ENCODE results near the gene P3H1.
A peak's percentile ranks its signal among the peaks of the same experiment; 100 is the strongest.
"Not testable (repeated sequence)": the region's sequence is repeated elsewhere in the genome, so short reads cannot be mapped to it uniquely, and the experiment has no call there.

The P3H1 gene

GRCh38 chr1:42768172-42768571 lies 1.3 kb upstream of the P3H1 start:
- no peak for DNase-seq

- no peak for DNase-seq
Measured at GRCh38 chr1:42767510-42768000, 727 bp upstream of the P3H1 start.

GRCh38 chr1:42765832-42766740 lies 742 bp downstream of the P3H1 start:
- DNase-seq: peak in 2 of 4 experiments; percentile 31 to 48

- DNase-seq: no peak
Measured at GRCh38 chr1:42765269-42765668, 1.6 kb downstream of the P3H1 start.

- DNase-seq: no peak
Measured at GRCh38 chr1:42762269-42762668, 4.6 kb downstream of the P3H1 start.

GRCh38 chr1:42761567-42761966 lies 5.3 kb downstream of the P3H1 start:
- no peak for DNase-seq

GRCh38 chr1:42759114-42759513 lies 7.7 kb downstream of the P3H1 start:
- DNase-seq: no peak

GRCh38 chr1:42758641-42759040 lies 8.2 kb downstream of the P3H1 start:
- DNase-seq: no peak

- DNase-seq: no peak
Measured at GRCh38 chr1:42757892-42758275, 8.9 kb downstream of the P3H1 start.

GRCh38 chr1:42756956-42757891 lies 9.6 kb downstream of the P3H1 start:
- no peak for DNase-seq

- DNase-seq: no peak
Measured at GRCh38 chr1:42753070-42753469, 13.8 kb downstream of the P3H1 start.

GRCh38 chr1:42752284-42752683 lies 14.5 kb downstream of the P3H1 start:
- DNase-seq: no peak

- not testable (repeated sequence) for DNase-seq
Measured at GRCh38 chr1:42751511-42752070, 15.2 kb downstream of the P3H1 start.

GRCh38 chr1:42750041-42750440 lies 16.8 kb downstream of the P3H1 start:
- no peak for DNase-seq

- no peak for DNase-seq
Measured at GRCh38 chr1:42748461-42749410, 18.1 kb downstream of the P3H1 start.

GRCh38 chr1:42748021-42748420 lies 18.8 kb downstream of the P3H1 start:
- no peak for DNase-seq

- DNase-seq: peak; percentile 6 to 43 (median 27)
Measured at GRCh38 chr1:42747125-42747524, 19.7 kb downstream of the P3H1 start.

- DNase-seq: no peak
Measured at GRCh38 chr1:42746436-42747105, 20.3 kb downstream of the P3H1 start.

GRCh38 chr1:42745851-42746250 lies 21.0 kb downstream of the P3H1 start:
- DNase-seq: no peak

GRCh38 chr1:42744148-42744413 lies 22.7 kb downstream of the P3H1 start:
- DNase-seq: no peak

GRCh38 chr1:42743317-42744147 lies 23.3 kb downstream of the P3H1 start:
- no peak for DNase-seq

Data from activated naive CD4-positive, alpha-beta T cell (primary cell).